GM21447 (cell line): ENCODE measurements around the gene HP1BP3.

Experiments used
- ATAC-seq: cut with Tn5 transposase; IDR thresholded peaks from one replicate; pipeline ENCODE4 v1.9.1; 2021; ENCODE audit not compliant: unreplicated experiment

HP1BP3 gene

DNA sequence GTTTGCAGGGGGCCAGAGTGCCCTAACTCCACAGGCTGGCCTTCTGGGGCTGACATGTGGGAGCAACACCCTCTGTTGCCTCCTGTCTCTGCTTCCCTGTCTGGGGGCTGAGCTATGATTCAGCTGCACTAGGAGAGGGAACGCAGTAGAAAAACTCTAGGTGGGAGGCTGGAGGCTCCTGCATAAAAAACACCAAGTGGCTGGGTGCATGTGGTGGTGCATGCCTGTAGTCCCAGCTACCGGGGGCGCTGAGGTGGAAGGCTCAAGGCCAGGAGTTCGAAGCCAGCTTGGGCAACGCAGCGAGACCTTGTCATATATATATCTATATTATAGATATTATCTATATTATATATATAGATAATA, 74.9 kb downstream of the HP1BP3 start:
- no peak for ATAC-seq

DNA sequence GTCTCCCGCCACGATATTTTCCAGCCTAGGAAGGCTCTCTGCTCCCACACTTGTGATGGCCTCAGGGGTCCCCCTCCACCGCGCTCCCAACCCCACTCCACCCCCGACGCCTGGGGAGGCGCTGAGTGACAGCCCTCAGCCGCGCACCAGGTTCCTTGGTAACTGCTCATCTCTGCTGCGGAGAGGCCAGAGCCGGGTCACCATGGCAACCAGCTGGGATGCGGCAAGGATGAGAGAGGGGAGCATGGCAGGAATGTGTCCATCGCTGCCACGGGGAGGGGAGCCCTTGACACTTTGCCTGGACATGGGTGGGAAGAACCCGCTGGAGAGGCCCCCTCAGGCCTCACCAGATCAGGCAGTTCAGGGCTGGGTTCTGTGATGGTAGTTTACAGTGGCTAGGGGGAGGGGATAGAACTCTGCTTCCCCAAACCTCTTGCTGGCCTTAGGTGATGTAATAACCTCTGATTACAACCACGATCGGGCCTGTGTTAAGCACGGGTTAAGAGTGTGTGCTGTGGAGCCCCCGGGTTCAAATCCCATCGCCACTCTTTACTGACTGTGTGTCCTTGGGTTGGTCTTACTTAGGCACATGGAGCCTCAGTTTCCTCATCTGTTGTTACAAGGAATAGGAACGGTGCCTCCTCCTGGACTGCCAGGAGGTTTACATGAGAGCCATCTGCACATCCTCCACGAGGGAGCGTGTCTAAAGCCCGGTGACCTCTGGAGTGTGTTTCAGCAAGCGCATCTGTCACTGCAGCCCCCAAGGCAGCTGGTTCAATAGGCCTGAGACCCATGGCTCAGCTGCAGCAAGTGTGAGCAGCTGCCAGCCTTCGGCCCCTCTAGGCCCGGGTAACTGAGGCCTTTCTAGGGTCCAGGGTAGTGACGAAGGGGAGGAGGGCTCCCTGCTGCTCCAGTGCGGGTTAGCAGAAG, 75.6 kb downstream of the HP1BP3 start:
- no peak for ATAC-seq

DNA sequence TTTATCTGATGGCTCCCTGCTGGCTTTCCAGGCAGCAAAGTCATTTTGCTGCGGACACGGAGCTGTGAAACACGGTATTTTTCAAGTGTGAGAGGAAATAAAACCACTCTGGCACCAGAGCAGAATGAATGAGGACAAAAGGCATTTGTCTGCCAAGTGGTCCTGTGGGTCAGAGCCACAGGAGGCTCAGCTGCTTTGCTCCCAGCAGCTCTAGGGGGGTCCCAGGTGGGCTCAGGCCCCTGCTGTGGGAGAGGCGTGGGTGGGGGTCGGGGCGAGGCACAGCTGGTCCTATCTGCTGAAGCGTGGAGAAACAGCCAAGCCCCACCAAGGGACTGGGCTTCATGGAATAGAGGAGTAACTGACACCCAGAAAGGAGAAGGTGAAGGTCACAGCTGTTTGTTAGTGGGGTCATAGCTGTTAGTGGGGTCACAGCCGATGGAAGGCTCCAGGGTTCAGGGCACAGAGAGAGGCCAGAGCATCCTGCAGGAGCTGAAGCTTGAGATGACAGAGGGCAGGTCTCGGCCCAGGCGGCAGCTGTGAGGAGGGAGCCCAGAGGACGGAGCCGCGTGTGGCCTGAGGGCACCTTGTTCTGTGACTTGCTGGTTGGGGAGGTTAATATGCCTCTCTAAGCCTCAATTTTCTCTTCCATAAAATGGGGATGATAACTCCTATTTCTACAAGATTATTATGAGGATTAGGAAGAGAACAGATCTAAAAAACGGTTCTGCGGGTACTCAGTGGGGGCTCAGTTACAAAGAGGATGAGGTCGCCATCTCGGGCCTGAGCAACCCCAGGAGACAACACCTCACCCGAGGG, 76.4 kb downstream of the HP1BP3 start:
- no peak for ATAC-seq

DNA sequence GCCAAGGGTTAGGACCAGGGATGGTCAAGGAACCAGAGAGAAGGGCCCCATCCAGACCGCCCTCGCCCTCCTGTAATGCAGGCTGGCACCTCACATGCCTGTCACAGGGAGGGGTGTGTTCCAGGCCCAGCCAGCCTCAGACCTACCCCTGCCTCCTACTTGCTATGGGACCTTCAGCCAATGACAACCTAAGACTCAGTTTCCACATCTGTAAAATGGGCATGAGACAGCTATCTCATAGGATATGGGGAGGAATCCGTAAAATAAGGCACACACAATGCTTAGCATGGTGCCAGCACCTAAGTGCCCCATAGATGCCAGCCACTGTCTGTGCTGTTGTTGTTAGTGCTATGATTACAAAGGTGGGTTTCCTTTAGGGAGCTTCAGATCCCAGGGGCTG, 77.2 kb downstream of the HP1BP3 start:
- ATAC-seq: no peak

DNA sequence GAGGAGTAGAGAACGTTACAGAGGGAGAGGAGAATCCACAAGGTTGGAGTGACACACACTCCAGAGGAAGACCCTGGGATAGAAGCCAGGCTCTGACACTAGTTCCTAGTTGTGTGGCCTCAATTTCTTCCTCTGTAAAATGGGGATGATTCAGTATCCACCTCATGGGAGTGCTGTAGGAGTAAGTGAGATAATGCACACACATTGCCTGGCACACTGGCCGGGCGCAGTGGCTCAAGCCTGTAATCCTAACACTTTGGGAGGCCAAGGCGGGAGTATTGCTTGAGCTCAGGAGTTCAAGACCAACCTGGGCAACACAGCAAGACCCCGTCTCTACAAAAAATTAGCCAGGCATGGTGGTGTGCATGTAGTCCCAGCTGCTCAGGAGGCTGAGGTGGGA, 78.2 kb downstream of the HP1BP3 start:
- ATAC-seq: no peak

DNA sequence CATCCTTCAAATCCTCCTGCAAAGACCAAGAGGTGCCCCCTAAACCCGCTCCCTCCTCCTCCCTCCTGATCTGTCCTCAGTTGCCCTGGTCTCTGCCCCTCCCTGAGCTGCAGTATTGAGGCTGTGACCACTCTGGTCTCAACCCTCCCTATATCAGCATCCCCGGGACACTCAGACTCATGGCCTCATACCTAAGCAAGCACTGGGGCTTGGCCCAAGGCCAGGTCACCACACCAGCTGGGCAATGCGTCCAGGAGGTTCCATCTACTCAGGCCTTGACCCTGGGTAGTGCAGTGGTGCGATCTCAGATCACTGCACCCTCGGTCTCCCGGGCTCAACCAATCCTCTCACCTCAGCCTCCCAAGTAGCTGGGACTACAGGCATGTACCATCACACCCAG, 79.0 kb downstream of the HP1BP3 start:
- no peak for ATAC-seq

DNA sequence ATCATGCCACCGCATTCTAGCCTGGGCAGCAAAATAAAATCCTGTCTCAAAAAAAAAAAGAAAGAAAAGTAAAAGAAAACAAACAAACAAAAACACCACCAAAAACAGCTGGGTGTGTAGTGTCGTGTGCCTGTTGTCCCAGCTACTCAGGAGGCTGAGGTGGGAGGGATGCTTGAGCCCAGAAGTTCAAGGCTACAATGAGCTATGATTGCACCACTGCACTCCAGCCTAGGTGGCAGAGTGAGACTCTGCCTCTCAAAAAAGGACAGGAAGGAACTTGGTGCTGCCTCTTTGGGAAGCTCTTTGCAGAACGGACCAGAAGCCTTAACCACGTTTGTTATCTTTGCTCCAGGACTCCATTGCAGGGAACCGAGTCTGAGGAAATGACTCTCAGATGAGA, 80.3 kb downstream of the HP1BP3 start:
- no peak for ATAC-seq

DNA sequence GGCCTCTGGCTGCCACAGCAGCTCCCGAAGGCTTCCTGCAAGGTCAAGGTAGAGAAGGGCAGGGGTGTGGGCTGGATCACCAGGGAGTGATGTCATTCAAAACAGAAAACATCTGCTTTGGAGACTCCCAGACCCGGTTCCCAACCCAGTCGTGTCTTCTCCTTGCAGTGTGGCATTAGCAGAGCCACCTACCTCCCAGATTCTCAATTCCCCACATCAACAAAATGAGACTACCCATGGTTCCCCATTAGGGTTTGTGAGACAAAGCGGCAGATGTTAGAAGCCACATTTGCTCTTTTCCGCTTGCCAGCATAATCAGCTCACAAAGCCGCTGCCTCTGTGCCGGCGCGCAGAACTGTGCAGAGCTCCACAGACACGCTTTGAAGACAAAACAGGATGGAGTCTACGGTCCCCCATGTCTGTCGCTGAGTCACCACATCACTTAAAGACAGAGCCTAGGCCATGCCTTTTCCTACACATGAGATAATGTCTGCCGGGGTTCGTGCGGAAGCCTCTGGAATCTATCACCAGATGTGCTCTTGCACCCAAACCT, 81.8 kb downstream of the HP1BP3 start:
- ATAC-seq: no peak

DNA sequence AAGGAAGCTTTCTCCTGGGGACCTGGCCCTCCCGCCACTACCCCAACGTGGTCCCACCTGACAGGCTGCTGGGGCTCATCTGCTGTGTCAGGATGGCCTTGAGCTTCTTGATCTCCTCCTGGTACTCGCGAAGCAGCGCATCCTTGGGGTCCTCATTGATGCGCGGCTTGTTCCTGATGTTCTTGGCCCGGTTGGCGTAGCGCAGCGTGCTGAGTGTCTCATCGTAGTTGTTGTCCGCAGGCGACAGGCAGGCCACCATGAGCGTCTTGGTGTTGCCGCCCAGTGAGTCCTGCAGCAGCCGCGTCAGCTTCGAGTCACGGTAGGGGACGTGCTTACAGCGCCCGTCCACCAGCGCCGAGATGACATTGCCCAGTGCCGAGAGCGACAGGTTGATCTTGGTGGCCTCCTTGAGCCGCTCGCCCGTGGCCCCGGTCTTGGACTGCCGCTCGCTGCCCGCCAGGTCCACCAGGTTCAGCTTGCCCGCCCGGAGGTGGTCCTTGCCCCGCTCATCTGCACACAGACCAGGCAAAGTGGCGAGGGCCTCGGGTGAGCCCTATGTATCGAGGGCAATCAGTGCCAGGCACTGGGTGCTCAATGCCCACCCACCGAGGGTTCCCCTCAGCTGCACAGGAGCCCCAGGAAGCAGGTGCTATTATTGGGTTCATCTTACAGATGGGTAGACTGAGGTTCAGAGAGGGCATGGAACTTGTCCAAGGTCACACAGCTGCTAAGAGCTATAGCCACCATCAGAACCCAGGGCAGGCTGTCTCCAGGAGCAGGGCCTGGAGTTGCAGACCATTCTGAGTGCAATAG, 82.5 kb downstream of the HP1BP3 start:
- ATAC-seq: no peak

DNA sequence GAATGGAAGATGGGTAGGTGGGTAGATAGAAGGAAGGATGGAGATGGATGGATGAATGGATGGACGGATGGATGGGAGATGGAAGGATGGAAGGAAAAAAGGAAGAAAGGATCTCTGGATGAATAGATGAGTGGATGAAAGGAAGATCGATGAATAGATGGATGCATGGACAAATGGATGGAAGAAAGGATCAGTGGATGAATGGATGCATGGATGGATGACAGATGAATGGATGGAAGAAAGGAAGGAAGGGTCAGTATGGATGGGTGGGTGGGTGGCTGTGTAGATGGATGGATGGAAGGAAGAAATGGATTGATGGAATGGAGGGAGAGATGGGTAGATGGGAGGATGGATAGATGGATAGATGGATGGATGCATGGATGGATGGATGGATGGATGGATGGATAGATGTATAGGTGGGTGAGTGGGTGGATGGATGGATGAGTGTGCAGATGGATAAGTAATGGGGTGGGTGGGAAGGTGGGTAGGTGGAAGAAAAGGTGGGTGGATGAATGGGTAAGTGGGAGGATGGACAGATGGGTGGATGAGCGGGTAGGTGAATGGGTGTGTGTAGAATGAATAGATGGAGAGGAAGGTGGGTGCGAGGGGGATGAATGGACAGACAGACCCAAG, 83.9 kb downstream of the HP1BP3 start:
- no peak for ATAC-seq

DNA sequence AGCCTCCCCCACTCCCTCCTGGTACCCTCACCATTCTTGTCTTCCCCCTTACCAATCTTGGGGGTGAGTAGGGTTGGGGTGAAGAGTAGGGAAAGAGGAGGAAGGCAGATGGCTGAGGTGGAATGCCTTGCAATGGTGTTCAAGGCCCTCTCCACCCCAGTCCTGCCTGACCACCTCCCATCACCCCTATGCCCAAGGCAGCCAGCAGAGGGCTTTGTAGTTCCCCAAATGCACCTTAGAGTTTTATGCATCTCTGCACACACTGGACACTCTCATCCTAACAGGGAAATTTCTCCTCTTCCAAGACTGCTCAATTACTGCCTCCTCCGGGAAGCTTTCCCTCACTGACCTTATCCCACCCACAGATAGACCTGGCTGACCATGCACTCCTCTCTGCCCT, 84.7 kb downstream of the HP1BP3 start:
- no peak for ATAC-seq

DNA sequence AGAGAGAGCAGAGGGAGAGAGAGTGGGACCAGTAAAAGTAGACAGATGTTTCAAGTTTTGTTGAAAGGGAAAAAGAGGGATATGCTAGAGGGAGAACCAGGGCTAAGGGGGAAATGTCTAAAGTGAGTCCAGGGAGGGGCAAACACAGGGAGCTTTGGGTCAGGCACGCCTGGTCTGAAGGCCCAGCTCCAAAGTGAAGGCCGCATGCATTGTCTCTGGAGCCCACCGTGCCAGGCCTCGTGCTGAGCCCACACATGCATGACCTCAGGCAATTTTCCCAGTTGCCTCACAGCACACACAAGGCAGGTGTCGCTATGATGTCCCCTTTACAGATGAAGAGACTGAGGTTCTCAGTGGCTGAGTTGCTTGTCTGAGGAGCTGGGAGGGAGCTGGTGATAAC, 85.3 kb downstream of the HP1BP3 start:
- ATAC-seq: no peak

DNA sequence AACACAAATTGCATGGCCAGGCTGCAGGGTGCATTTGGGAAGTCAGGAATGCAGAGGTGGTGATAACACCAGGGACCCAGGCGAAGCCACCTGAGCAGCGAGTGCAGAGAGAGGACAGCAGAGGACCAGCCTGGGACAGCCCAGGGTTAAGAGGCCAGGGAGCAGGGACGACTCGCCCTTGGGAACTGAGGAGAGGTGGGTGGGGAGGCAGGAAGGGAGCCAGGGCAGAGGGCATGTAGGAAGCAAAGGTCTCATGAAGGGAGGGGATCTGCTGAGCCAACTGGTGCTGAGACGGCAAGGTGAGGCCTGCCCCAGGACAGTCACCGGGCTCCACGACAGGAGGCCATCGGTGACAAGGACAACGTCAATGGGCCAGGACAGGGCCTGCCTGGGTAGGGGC, 85.7 kb downstream of the HP1BP3 start:
- no peak for ATAC-seq

DNA sequence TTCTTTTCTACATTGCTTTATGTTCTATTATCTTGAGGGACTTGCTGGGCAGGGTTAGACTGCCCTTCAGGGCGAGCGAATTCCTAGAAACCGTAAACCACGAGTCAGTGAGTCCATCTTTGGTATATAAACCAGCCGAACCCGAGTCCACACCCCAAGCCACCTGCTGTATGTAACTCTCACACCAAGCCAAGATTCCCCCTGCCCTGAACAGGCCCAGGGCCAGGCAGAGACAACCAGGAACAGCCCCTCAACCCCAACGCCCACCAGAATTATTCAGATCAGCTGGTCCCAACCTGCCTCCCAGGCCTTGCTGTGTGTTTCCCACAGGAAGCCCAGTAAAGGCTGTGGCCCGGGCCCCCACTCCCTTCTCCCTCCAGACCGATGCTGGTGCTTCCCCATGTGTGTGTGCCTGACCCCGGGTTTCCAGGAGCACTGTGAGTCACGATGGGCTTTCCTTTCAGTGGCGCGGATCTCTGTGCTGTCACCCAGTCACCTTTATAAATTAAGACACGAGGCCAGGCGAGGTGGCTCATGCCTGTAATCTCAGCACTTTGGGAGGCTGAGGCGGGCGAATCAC, 86.4 kb downstream of the HP1BP3 start:
- no peak for ATAC-seq

DNA sequence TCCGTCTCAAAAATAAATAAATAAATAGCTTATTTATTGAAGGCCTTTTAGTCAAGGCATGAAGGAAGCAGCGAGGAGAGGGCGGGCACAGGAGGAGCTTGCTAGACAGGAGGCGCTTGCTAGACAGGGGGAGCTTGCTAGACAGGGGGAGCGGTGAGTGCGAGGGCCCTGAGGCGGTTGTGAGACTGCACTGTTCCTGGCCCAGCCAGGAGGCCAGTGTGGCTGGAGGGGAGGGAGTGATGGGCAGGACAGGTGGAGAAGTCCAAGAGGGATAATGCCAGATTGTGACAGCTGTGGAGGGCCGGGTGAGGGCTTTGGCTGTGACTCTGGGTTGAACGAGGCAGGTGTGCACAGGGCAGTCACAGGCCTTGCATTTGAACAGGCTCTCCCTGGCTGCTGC, 87.5 kb downstream of the HP1BP3 start:
- no peak for ATAC-seq

DNA sequence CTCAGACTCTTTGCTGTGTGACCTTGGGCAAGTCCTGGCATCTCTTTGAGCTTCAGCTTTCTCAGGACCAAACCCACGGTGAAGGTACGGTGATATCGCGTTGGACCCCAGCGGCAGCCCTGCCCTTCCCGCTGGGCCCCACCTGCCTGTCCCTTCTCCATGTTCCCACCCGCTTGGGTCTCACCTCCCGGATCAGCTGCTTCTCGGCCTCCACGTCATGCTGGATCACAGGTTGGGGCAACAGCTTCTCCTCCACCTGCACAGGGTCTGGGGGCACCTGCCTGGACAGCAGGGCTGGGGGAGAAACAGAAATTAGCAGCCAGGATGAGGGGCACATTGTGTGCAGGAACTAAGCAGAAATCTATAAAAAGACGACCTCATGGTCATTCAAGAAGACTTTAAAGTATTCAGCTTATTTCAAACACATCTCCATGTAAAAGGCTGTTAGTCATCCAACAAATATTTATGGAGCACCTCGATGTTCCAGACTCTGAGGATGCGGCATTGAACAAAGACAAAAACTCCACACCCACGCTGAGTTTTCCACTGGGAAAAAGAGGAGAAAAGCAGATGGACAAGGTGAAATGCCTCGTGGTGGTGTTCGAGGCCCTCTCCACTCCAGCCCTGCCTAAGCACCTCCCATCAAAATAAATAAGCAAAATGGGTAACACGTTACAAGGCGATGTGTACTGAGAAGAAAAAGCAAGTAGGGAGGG, 88.8 kb downstream of the HP1BP3 start:
- ATAC-seq: no peak

DNA sequence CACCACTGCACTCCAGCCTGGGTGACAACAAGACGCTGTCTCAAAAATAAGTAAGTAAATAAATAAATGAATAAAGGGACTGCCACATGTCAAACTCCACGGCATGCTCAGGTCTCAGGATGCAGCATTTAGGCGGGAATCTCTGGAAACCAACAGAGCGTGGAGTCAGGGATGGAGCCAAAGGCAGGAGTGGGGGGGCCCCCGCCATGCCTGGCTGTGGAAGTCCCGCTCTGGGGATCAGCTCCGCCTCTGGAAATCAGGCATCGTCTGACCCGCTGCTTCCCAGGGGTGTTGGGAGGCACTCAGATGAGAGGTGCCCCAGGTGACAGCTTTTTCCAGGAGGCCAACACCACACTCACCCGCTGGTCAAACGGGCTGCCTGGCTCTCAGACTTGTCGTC, 89.5 kb downstream of the HP1BP3 start:
- no peak for ATAC-seq

DNA sequence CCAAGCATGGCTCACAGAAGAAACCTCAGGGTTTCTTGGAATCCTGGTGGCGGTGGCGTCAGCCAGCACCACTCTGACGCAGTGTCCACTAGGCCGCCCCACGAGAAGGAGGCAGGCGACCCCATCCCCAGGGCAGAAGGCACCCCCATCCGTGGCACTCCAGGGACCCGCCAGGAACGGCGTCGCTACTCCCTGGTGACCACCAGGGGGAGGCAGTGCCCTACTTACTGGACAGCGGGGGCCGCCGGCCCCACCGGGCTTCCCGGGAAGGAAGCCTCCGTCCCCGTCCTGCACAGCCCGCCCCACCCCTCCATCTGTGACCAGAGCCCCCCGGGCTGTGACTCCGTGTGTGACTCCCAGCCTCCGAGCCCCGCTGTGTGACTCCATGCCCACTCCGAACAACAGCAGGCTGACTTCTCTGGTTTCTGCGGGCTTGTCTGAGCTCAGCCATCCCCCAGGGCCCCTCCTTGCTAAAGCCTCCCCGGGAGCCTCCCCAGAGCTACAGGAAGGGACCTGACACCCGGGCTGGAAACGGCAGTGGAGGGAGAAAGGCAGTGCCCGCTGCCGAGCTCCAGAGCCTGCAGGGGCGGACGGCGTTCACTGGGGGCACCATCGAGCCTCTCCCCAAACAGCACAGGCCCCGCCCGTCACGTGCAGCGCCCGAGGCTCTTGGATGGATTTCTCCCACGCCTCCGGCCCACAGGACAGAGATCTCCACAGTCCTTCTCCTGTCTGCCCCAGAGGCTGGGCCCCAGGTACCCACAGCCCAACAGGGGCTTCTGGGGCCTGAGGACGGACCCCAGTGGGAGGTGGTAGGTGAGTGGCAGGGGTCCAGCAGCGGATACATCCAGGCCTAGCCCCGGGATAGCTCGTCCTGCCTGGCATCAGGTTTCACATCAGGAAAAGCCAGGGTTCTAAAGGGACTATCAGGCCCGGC, 90.4 kb downstream of the HP1BP3 start:
- no peak for ATAC-seq

DNA sequence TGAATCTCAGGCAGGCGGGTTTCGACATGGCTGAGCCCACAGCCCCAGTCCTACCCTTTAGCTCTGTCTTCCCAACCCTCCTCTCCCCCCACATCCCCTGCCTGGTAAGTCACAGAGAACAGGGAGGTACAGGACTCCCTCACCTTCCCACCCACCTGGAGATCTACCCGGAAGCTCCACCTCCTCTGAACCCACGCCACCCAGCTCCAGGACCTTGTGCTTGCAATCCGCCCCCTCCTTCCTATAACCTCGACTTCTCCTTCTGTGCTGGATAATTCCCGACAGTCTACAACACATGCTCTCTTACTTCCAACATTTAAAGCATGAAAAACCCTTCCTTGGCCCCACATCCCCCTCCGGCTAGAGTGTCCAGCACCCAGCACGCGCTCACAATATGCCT, 91.6 kb downstream of the HP1BP3 start:
- no peak for ATAC-seq
